Esophagus muscularis mucosa (tissue), 4 donors: ENCODE measurements around the gene CRIP2.

Source experiments
- CTCF ChIP-seq, 3 experiments: fragments of 200-600 bp in 2 of 3; fragments of 450-650 bp in 1 of 3; sonication (generic) in 2 of 3; IDR thresholded peaks; one replicate each; pipeline ENCODE4 v1.5.1; 2017 to 2019; ENCODE audit warnings: antibody characterized with exemption in 3 of 3, mild to moderate bottlenecking in 2 of 3, moderate library complexity in 1 of 3
- EP300 ChIP-seq: sonication (generic); formaldehyde crosslinking; IDR thresholded peaks from one replicate; pipeline ENCODE4 v1.6.1; 2017; ENCODE audit warnings: antibody characterized with exemption
- POLR2A ChIP-seq: fragments of 450-650 bp; IDR thresholded peaks from one replicate; pipeline ENCODE4 v1.6.1; 2017; ENCODE audit warnings: antibody characterized with exemption, moderate library complexity, mild to moderate bottlenecking, low read depth
- POLR2AphosphoS5 ChIP-seq, 2 donors: sonication (generic); formaldehyde crosslinking; IDR thresholded peaks; one replicate each; pipeline ENCODE4 v1.6.1; 2017; ENCODE audit warnings: antibody characterized with exemption in 2 of 2

DNA sequence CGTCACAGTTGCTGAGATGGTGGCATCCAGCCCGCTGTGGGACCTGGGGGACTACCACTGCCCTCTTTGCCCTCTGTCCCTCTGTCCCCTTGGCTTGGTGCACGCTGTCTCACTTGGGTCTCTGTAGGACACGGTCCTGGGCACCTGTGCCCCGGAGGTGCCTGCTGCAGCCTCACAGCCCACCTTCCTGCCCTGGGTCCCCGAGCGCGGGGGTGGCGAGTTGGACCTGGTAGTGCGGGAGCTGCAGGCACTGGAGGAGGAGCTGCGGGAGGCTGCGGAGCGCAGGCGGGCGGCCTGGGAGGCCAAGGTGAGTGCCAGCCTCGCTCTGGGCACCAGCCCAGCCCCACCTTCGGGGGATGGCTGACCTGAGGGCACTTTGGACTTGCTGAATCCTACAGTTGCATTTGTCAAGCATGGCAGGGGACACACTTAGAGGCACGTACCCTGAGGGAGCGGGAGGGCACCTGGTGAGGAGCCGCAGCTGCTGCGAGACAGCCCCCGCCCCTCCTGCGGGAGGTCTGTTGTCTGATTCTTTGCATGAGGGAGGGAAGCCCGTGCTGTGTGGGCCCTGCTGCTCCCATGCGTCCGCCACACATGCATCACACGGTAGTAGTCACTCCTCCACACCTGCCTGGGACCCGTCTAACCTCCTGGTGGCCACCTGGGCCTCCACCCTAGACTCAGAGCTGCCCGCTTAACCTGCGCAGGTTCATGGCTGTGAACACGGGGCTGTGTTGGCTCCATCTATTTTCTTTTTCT is 23.2 kb downstream of the CRIP2 start:
- no peak for TF ChIP-seq POLR2AphosphoS5 (IDR thresholded peaks at IDR 0.05)
- TF ChIP-seq POLR2A: no peak
- no peak for TF ChIP-seq CTCF (IDR thresholded peaks at IDR 0.05)
- no peak for TF ChIP-seq EP300
